Measurements from ENCODE around the gene NTRK2.

DNA sequence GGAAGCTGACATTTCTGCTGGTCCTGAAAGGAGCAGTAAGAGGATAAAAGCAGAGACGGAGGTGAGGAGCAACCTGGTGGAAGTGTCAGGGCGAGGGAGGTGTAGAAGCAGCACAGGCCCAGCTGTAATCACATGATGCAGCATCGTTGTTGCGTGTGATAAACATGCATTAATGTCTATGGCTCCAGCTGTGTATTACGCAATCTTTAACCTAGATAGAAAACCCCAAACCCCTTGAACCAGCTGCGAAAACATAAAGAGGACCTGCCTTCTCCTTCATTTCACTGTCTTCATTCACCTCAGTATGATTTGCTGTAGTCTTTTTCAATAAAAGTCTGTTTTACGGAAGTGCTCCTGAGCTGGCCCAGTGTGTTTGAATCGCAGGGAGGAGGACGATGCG is 162.9 kb downstream of the NTRK2 start:
- TF ChIP-seq TSHZ1 (tag by site-specific recombination; IDR thresholded peaks at IDR 0.05; ENCODE audit: borderline replicate concordance) (no peak), ZNF677 (tag by site-specific recombination; IDR thresholded peaks at IDR 0.05) (no peak)

All from HEK293 (cell line).